Ishikawa (cell line): Measurements from ENCODE around the gene UQCC5.

Experiments used
- CEBPB ChIP-seq: IDR thresholded peaks from 2 replicates; pipeline ENCODE4 v1.6.1; 2012
- CREB1 ChIP-seq: IDR thresholded peaks from 2 replicates; pipeline ENCODE4 v1.6.1; 2012; ENCODE audit warnings: low read depth
- EGR1 ChIP-seq: IDR thresholded peaks from 2 replicates; pipeline ENCODE4 v1.6.1; 2012
- EP300 ChIP-seq: IDR thresholded peaks from 2 replicates; pipeline ENCODE4 v1.6.1; 2012; ENCODE audit warnings: borderline replicate concordance
- FOXM1 ChIP-seq: IDR thresholded peaks from 2 replicates; pipeline ENCODE4 v1.6.1; 2012; ENCODE audit warnings: low read depth, borderline replicate concordance
- NFIC ChIP-seq: IDR thresholded peaks from 2 replicates; pipeline ENCODE4 v1.6.1; 2012
- RAD21 ChIP-seq: IDR thresholded peaks from 2 replicates; pipeline ENCODE4 v1.6.1; 2012; ENCODE audit warnings: low read depth
- TAF1 ChIP-seq: IDR thresholded peaks from 2 replicates; pipeline ENCODE4 v1.6.1; 2012; ENCODE audit warnings: low read depth, mild to moderate bottlenecking
- TCF12 ChIP-seq: IDR thresholded peaks from 2 replicates; pipeline ENCODE4 v1.6.1; 2012; ENCODE audit warnings: low read depth
- TEAD4 ChIP-seq: IDR thresholded peaks from 2 replicates; pipeline ENCODE4 v1.6.1; 2012
- YY1 ChIP-seq: IDR thresholded peaks from 2 replicates; pipeline ENCODE4 v1.6.1; 2012; ENCODE audit warnings: low read depth
- ZBTB7A ChIP-seq: IDR thresholded peaks from 2 replicates; pipeline ENCODE4 v1.6.1; 2012; ENCODE audit warnings: low read depth
- TF ChIP-seq, protein P1 (sequence below): IDR thresholded peaks from 2 replicates; pipeline ENCODE4 v1.6.1; 2012; ENCODE audit warnings: low read depth, mild to moderate bottlenecking
- TF ChIP-seq, protein P2 (sequence below): IDR thresholded peaks from 2 replicates; pipeline ENCODE4 v1.6.1; 2012
- TF ChIP-seq, protein P3 (sequence below): IDR thresholded peaks from 2 replicates; pipeline ENCODE4 v1.6.1; 2012

UQCC5 gene

DNA sequence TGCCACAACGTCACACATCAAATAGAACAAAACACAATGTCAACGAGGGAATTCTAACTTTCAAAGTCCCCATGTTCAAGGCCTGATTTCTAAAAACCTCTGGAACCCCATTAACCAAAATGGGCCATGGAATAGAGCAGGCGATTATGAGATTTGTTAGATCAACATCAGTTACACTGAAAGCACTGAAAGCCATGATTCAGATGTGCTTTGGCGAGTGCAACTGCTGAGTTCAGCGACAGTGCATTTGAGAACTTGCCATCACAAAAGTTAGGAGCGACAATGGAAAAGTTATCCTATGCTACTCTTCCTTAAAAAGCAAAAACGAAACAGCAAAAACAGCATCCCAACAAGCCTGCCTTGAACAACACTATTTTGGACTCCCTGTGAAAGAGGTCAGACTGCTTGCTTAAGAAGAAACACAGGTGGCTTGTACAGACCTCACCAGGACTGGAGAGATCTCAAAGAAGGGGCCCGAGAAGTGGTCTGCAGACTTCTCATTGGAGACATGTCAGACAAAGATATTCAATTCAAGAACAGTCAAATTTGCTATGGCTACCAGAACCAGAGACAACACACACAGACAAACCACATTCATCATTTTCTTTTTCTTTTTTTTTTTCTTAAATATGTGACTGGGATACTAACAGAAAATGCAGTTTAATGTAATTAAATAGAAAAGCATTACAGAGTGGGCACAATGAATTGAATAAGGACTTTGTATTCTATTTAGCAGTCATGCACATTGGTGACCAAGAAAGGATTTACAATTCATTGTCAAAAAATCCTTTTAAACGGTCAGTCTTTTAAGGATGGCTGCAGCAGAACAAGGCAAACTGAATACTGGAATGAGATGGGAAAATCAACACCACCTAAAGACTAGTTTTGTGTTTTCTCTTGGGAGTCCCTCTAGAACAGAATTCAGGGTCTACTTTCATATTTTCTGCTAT is 20.9 kb downstream of the UQCC5 start:
- no peak for TF ChIP-seq TCF12
- TF ChIP-seq YY1 = no peak
- TF ChIP-seq NFIC = no peak
- TF ChIP-seq, protein P1, sequence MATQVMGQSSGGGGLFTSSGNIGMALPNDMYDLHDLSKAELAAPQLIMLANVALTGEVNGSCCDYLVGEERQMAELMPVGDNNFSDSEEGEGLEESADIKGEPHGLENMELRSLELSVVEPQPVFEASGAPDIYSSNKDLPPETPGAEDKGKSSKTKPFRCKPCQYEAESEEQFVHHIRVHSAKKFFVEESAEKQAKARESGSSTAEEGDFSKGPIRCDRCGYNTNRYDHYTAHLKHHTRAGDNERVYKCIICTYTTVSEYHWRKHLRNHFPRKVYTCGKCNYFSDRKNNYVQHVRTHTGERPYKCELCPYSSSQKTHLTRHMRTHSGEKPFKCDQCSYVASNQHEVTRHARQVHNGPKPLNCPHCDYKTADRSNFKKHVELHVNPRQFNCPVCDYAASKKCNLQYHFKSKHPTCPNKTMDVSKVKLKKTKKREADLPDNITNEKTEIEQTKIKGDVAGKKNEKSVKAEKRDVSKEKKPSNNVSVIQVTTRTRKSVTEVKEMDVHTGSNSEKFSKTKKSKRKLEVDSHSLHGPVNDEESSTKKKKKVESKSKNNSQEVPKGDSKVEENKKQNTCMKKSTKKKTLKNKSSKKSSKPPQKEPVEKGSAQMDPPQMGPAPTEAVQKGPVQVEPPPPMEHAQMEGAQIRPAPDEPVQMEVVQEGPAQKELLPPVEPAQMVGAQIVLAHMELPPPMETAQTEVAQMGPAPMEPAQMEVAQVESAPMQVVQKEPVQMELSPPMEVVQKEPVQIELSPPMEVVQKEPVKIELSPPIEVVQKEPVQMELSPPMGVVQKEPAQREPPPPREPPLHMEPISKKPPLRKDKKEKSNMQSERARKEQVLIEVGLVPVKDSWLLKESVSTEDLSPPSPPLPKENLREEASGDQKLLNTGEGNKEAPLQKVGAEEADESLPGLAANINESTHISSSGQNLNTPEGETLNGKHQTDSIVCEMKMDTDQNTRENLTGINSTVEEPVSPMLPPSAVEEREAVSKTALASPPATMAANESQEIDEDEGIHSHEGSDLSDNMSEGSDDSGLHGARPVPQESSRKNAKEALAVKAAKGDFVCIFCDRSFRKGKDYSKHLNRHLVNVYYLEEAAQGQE = no peak
- no peak for TF ChIP-seq TEAD4
- no peak for TF ChIP-seq RAD21
- TF ChIP-seq CEBPB = no peak
- TF ChIP-seq FOXM1 = no peak
- no peak for TF ChIP-seq TAF1
- TF ChIP-seq EP300 = no peak
- TF ChIP-seq, protein P2, sequence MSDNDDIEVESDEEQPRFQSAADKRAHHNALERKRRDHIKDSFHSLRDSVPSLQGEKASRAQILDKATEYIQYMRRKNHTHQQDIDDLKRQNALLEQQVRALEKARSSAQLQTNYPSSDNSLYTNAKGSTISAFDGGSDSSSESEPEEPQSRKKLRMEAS = no peak
- no peak for TF ChIP-seq CREB1
- TF ChIP-seq EGR1 = no peak
- TF ChIP-seq, protein P3, sequence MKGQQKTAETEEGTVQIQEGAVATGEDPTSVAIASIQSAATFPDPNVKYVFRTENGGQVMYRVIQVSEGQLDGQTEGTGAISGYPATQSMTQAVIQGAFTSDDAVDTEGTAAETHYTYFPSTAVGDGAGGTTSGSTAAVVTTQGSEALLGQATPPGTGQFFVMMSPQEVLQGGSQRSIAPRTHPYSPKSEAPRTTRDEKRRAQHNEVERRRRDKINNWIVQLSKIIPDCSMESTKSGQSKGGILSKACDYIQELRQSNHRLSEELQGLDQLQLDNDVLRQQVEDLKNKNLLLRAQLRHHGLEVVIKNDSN = no peak
- TF ChIP-seq ZBTB7A = no peak

DNA sequence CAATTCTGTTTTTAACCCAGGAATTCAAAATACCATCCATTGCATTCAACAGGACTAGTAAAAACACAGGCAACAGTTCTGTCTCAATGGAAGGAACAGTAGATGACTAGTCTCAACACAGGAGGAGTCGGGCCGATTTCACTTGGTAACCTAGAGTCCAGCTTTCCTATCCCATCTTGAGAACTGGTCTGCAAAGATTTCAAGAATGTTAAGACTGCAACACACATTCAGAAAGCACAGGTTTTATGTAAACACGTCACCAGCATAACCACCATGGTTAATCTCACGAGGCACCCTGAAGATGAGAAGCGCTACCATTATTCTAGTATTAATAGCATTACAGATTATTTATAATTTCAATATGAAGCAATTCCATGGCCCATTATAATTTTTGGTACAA is 22.0 kb downstream of the UQCC5 start:
- TF ChIP-seq YY1 = no peak
- TF ChIP-seq TEAD4 = no peak
- no peak for TF ChIP-seq CREB1
- TF ChIP-seq, protein P1 = no peak
- TF ChIP-seq RAD21 = no peak
- no peak for TF ChIP-seq NFIC
- TF ChIP-seq, protein P2 = no peak
- no peak for TF ChIP-seq FOXM1
- TF ChIP-seq CEBPB = no peak
- no peak for TF ChIP-seq EGR1
- no peak for TF ChIP-seq ZBTB7A
- no peak for TF ChIP-seq TCF12
- TF ChIP-seq, protein P3 = no peak
- TF ChIP-seq TAF1 = no peak
- TF ChIP-seq EP300 = no peak

DNA sequence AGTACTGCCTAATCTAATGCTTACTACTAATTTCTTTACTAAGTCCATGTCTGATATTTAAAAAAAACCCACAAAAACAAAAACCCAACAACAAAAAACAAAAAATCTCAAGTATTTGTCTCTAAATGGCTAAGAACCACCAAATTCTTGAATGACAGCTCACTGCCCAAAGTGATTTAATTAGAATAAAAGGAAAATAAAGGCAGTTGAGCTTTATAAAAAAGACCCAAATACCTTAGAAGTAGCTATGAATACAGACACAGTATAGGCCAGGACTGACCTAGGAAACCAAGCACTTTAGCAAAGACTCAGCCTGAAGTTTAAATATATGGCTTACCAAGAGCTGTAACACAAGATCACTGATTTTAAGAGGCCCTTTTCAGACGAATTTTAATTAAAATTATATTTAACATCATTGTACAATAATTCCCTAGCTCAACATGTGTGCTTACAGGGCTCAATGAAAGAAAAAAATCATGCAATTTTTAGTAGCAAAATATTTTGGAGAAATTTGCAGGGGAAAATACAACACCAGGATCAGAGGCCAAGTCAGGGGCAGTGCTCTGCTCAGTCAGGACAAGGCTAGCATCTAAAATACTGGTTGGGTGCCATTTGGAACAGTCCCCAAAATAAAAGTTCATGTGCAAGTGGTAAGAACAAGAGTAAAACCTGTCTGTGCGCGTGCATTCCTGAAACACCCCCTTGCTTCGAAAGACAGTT is 24.8 kb downstream of the UQCC5 start:
- TF ChIP-seq RAD21 (no peak), YY1 (no peak), CEBPB (no peak), FOXM1 (no peak), ZBTB7A (no peak), EGR1 (no peak), TCF12 (no peak), TAF1 (no peak), EP300 (no peak), CREB1 (no peak), NFIC (no peak), TEAD4 (no peak)
- TF ChIP-seq, protein P3 = no peak
- TF ChIP-seq, protein P1 = no peak
- TF ChIP-seq, protein P2 = no peak
